Stimulated activated CD4-positive, alpha-beta T cell treated with anti-CD3 and anti-CD28 coated beads, Interleukin-12 subunit alpha, Interleukin-12 subunit beta, amount 100 ng/mL, for 24 hours (primary cell): Measurements from ENCODE around the gene GALK2.
"Not testable (repeated sequence)": the region's sequence is repeated elsewhere in the genome, so short reads cannot be mapped to it uniquely, and the experiment has no call there.

Source experiments
- DNase-seq, 2 experiments: peaks; one replicate each; pipeline ENCODE4 v3.0.0-alpha.2; 2020; ENCODE audit warnings: low read depth in 2 of 2

GALK2 gene

DNA sequence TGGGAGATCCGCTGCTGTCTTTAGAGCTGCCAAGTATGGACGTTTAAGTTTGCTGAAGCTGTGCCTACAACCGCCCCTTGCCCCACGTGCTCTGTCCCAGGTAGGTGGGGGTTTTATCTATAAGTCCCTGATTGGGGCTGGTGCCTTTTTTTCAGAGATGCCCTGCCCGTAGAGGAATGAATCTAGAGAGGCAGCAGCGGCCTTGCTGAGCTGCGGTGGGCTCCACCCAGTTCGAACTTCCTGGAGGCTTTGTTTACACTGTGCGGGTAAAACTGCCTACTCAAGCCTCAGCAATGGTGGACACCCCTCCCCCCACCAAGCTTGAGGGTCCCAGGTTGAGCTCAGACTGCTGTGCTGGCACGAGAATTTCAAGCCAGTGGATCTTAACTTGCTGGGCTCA lies 169.6 kb downstream of the GALK2 start:
- DNase-seq = no peak

DNA sequence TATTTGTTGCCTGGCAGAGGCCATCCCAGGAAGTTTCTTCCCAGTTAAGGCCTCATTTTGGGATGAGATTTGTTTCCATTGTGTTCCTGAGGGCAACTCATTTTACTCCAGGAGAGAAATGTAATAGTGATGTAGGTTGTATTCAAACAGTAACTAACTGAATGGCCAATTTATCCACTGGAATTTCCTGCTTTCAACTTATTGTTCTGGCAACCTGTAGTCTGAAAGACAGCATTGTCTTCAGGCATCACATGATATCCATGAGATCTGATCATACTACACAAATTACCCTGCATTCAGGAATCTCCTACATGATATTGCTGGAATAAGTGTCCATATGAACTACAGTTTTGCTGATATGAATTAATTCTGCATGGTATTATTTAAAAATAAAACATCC lies 173.5 kb downstream of the GALK2 start:
- no peak for DNase-seq

DNA sequence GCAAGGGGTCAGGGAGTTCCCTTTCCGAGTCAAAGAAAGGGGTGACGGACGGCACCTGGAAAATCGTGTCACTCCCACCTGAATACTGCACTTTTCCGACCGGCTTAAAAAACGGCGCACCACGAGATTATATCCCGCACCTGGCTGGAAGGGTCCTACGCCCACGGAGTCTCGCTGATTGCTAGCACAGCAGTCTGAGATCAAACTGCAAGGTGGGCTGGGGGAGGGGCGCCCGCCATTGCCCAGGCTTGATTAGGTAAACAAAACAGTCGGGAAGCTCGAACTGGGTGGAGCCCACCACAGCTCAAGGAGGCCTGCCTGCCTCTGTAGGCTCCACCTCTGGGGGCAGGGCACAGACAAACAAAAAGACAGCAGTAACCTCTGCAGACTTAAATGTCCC lies 184.4 kb downstream of the GALK2 start:
- not testable (repeated sequence) for DNase-seq

DNA sequence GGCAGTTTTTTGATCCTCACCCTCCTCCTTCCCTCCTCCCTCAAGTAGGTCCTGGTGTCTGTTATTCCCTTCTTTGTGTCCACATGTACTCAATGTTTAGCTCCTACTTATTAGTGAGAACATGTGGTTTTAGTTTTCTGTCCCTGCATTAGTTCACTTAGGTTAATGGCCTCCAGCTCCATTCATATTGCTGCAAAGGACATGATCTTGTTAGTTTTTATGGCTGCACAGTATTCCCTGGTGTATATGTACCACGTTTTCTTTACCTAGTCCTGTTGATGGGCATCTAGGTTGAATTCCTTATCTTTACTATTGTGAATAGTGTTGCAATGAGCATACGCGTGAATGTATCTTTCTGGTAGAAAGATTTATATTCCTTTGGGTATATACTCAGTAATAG lies 191.3 kb downstream of the GALK2 start:
- DNase-seq = no peak

- DNase-seq = no peak
Measured at GRCh38 chr15:49366496-49366895, 196.4 kb downstream of the GALK2 start.

DNA sequence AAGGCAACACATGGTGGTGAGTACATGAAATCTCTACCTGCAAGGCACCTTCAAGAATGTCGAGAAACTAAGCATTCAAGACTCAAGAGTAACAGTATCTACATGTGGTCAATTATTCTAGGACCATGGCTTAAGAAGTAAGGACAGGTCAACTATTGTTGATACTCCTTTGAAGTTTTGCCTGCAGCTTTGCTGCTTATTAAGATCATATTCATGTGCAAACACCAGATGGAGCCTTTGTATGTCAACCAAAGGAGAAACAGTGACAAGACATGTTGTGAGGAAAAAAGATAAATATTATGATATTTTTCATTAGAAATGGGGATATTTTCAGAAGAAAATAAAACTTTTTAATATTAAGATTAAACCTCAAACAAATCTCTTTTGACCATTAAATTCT lies 200.7 kb downstream of the GALK2 start:
- DNase-seq = no peak

GRCh38 chr15:49372366-49372765 lies 202.3 kb downstream of the GALK2 start:
- DNase-seq = no peak

- no peak for DNase-seq
Measured at GRCh38 chr15:49379996-49380395, 209.9 kb downstream of the GALK2 start.

GRCh38 chr15:49380912-49381311 lies 210.9 kb downstream of the GALK2 start:
- DNase-seq = no peak
